Prostate gland (tissue), 2 donors: ENCODE measurements around the gene EXTL1. TPM values are rescaled to one million over a fixed set of nuclear protein-coding genes. Genes with fewer than 3 reads are reported as not detected.

Experiments
- DNase-seq: peaks from one replicate; pipeline ENCODE4 v3.0.0-alpha.2; 2019; ENCODE audit warnings: low spot score
- H3K27ac ChIP-seq, 2 donors: fragments of 200-600 bp; sonication (generic); 2 replicates each; pipeline ENCODE4 v1.5.1; 2017 to 2019
- H3K27me3 ChIP-seq: fragments of 200-600 bp; sonication (generic); replicated peaks from 2 replicates; pipeline ENCODE4 v1.5.1; 2019; ENCODE audit not compliant: insufficient read depth
- H3K36me3 ChIP-seq, 2 donors: fragments of 200-600 bp; sonication (generic); 1 replicate in 1 of 2; 2 replicates in 1 of 2; pipeline versions ENCODE4 v1.5.1 to v1.8.1; 2017 to 2019
- H3K4me1 ChIP-seq: fragments of 200-600 bp; sonication (generic); replicated peaks from 2 replicates; pipeline ENCODE4 v1.5.1; 2019
- H3K4me3 ChIP-seq, 2 donors: fragments of 200-600 bp; sonication (generic); 2 replicates each; pipeline ENCODE4 v1.5.1; 2017 to 2019
- H3K9me3 ChIP-seq: fragments of 200-600 bp; sonication (generic); 2 replicates; pipeline ENCODE4 v1.5.1; 2017
- POLR2A ChIP-seq: fragments of 450-650 bp; IDR thresholded peaks from one replicate; pipeline ENCODE4 v1.6.1; 2016; ENCODE audit warnings: antibody characterized with exemption, mild to moderate bottlenecking
- POLR2AphosphoS5 ChIP-seq: sonication (generic); formaldehyde crosslinking; IDR thresholded peaks from one replicate; pipeline ENCODE4 v1.6.1; 2017; ENCODE audit warnings: antibody characterized with exemption
- WGBS: methylation state at CpG from one replicate; pipeline ENCODE4 v1.1.5; 2018; 5-methylcytosine and 5-hydroxymethylcytosine counted together
- intact Hi-C: fragments of 100-400 bp; cut with DNase I; formaldehyde crosslinking; loops from one replicate; pipeline ENCODE4 v1.14.2; 2022
- total RNA-seq, 2 donors: library from RNA; depleted of rRNA; stranded (reverse); fragments of >200 nt; gene quantifications; one replicate each; pipeline ENCODE4 v1.1.0, GENCODE V29; 2016
- TF ChIP-seq, protein P1 (sequence below), 4 experiments: fragments of 200-600 bp in 2 of 4; fragments of 450-650 bp in 2 of 4; sonication (generic) in 2 of 4; IDR thresholded peaks; 1 replicate in 3 of 4; 2 replicates in 1 of 4; pipeline ENCODE4 v1.5.1; 2016 to 2019; ENCODE audit warnings: antibody characterized with exemption in 4 of 4, mild to moderate bottlenecking in 2 of 4, moderate library complexity in 2 of 4

The EXTL1 gene
- total RNA-seq, 2 donors from 2014 or later = 3.2 TPM; not detected in 1

DNA sequence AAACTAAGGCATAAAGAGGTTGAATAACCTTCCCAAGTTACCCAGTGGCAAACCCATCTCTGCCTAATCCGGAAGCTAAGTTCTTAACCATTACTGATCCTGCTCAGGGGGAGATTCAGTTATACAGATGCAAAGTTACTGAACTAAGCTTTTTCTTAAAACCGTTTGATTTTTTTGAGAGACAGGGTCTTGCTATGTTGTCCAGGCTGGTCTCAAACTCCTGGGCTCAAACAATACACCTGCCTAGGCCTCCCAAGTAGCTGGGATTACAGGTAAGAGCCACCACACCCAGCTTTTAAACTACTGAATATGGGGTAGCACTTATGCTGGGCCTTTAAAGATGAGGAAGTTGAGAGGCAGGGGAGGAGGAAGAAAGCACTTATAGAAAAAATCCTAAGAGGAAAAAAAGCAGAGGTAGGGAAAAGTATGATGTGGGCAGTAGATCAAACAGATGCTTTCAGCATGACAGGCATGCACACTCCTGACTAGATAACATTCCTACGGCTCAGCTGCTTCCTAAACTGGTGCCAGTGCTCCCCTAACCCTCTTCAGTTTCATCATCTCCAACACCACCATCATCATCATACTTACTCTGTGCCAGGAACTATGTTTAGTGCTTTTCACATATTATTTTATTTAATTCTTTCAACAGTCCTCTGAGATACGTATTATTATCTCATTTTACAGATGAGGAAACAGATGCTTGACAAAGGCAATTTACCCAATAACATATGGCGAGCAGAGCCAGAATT is 29.5 kb upstream of the EXTL1 start:
- DNase-seq = no peak
- no peak overlapping the region for H3K4me3 ChIP-seq
- H3K27me3 ChIP-seq = no peaks in the 10 kb centered on the region
- no peaks in the 10 kb centered on the region for H3K9me3 ChIP-seq
- no peak for TF ChIP-seq POLR2AphosphoS5
- intact Hi-C loops = no loop called here
- no peak overlapping the region for H3K27ac ChIP-seq
- H3K4me1 ChIP-seq = no peaks in the 10 kb centered on the region
- WGBS = 86% methylated on average over 5 of the region's 5 CpGs
- H3K36me3 ChIP-seq = no peaks in the 10 kb centered on the region

- 93% methylated on average over 9 of the region's 9 CpGs for WGBS
- TF ChIP-seq POLR2A = no peak
- TF ChIP-seq, protein P1, sequence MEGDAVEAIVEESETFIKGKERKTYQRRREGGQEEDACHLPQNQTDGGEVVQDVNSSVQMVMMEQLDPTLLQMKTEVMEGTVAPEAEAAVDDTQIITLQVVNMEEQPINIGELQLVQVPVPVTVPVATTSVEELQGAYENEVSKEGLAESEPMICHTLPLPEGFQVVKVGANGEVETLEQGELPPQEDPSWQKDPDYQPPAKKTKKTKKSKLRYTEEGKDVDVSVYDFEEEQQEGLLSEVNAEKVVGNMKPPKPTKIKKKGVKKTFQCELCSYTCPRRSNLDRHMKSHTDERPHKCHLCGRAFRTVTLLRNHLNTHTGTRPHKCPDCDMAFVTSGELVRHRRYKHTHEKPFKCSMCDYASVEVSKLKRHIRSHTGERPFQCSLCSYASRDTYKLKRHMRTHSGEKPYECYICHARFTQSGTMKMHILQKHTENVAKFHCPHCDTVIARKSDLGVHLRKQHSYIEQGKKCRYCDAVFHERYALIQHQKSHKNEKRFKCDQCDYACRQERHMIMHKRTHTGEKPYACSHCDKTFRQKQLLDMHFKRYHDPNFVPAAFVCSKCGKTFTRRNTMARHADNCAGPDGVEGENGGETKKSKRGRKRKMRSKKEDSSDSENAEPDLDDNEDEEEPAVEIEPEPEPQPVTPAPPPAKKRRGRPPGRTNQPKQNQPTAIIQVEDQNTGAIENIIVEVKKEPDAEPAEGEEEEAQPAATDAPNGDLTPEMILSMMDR (IDR thresholded peaks at IDR 0.05) = no peak
- no peaks in the 10 kb centered on the region for H3K4me1 ChIP-seq
- no peak overlapping the region for H3K4me3 ChIP-seq
- DNase-seq = no peak
- no peaks in the 10 kb centered on the region for H3K9me3 ChIP-seq
- no peak overlapping the region for H3K27ac ChIP-seq
- no peaks in the 10 kb centered on the region for H3K27me3 ChIP-seq
- H3K36me3 ChIP-seq = no peaks in the 10 kb centered on the region
- intact Hi-C loops = no loop called here
Measured at GRCh38 chr1:25992689-25993171, 28.8 kb upstream of the EXTL1 start.

GRCh38 chr1:25993197-25993951 is 28.2 kb upstream of the EXTL1 start:
- H3K36me3 ChIP-seq = no peaks in the 10 kb centered on the region
- 82% methylated on average over 8 of the region's 8 CpGs for WGBS
- DNase-seq = no peak
- intact Hi-C loops = no loop called here
- H3K27ac ChIP-seq = no peak overlapping the region
- no peaks in the 10 kb centered on the region for H3K9me3 ChIP-seq
- H3K27me3 ChIP-seq = no peaks in the 10 kb centered on the region
- H3K4me1 ChIP-seq = no peaks in the 10 kb centered on the region
- TF ChIP-seq, protein P1 (IDR thresholded peaks at IDR 0.05) = no peak
- no peak for TF ChIP-seq POLR2AphosphoS5
- TF ChIP-seq POLR2A = no peak
- no peak overlapping the region for H3K4me3 ChIP-seq

DNA sequence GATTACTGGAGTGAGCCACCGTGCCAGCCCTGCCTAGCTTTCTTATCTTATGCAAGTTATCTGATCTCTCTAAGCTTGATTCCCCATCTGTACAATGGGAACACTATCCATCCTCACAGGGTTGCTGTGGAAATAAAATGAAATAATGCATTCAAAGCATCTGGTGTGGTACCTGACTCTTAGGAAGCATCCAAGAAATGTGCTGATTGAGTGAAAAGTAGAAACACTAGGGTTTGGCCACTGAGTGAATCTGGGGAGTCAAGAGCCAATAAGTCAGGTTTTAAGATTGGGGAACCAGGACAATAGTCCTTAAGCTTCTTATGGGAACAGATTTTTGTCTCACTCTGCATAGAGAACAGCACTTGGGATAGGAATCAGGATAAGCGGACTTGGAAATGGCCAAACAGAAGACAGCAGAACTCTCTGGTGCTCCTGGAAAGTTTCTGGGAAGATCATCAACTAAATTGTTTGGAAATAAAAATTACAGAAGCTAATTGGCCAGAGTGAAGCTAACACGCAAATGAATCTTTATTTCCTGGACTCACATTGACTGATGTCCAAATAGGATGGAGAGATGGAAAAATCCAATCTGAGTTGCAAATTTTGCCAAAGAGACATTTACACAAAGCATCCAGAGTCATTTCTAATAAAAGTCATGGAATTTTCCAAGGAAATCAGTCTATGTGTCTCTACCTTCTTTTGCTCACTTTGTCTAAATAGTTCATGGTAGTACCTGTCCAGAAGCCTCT is 27.0 kb upstream of the EXTL1 start:
- Histone ChIP-seq H3K9me3 (no peaks in the 10 kb centered on the region), H3K4me3 (no peak overlapping the region), H3K27me3 (no peaks in the 10 kb centered on the region), H3K4me1 (no peaks in the 10 kb centered on the region), H3K27ac (no peak overlapping the region), H3K36me3 (no peaks in the 10 kb centered on the region)
- DNase-seq = no peak
- intact Hi-C loops = loop anchor here (5.0 kb wide), 1 partner anchor 192 kb away; the partner anchor contains the start of gene SELENON
- TF ChIP-seq, protein P1 (IDR thresholded peaks at IDR 0.05) = no peak
- TF ChIP-seq POLR2A (no peak), POLR2AphosphoS5 (no peak)
- 92% methylated on average over 3 of the region's 3 CpGs for WGBS
